Glutamatergic neuron (in vitro differentiated cells): ENCODE results near the gene CDC37. TPM values are rescaled to one million over a fixed set of nuclear protein-coding genes. Genes with fewer than 3 reads are reported as not detected.

Experiments used
- DNase-seq: peaks from one replicate; pipeline ENCODE4 v3.0.0; 2022
- H3K27ac Mint-ChIP-seq: one replicate; pipeline ENCODE4 v1.8.0; 2020; ENCODE audit warnings: mild to moderate bottlenecking, mixed read lengths, inconsistent platforms; ENCODE audit not compliant: unreplicated experiment
- H3K27me3 Mint-ChIP-seq: one replicate; pipeline ENCODE4 v1.8.0; 2020; ENCODE audit warnings: mild to moderate bottlenecking, moderate library complexity, mixed read lengths, inconsistent platforms; ENCODE audit not compliant: unreplicated experiment
- H3K36me3 Mint-ChIP-seq: one replicate; pipeline ENCODE4 v1.8.0; 2020; ENCODE audit warnings: mild to moderate bottlenecking, mixed read lengths, inconsistent platforms; ENCODE audit not compliant: unreplicated experiment
- H3K4me1 Mint-ChIP-seq: one replicate; pipeline ENCODE4 v1.8.0; 2020; ENCODE audit warnings: mild to moderate bottlenecking, low read depth, mixed read lengths, inconsistent platforms; ENCODE audit not compliant: unreplicated experiment
- H3K4me3 Mint-ChIP-seq: one replicate; pipeline ENCODE4 v1.8.0; 2020; ENCODE audit warnings: mild to moderate bottlenecking, mixed read lengths, inconsistent platforms; ENCODE audit not compliant: unreplicated experiment
- H3K9me3 Mint-ChIP-seq: one replicate; pipeline ENCODE4 v1.8.0; 2020; ENCODE audit warnings: mild to moderate bottlenecking, moderate library complexity, mixed read lengths, inconsistent platforms; ENCODE audit not compliant: unreplicated experiment
- CTCF ChIP-seq: fragments of 200-600 bp; sonication (generic); IDR thresholded peaks from one replicate; pipeline ENCODE4 v1.5.0; 2021; ENCODE audit not compliant: partially characterized antibody, unreplicated experiment
- total RNA-seq: library from RNA; stranded (reverse); fragmentation: NEBNext Ultra II Directional; extraction: Animal tissue kit (Norgen Biotek cat#: 25700); gene quantifications from one replicate; pipeline ENCODE4 v1.2.1, GENCODE V29; 2021; ENCODE audit not compliant: unreplicated experiment

CDC37 gene
- total RNA-seq, 1 donor from 2014 or later = 128 TPM

- H3K27ac Mint-ChIP-seq = no peak overlapping the region
- no peak for DNase-seq
- TF ChIP-seq CTCF = no peak
- peaks cover 7% of the 10 kb centered on the region for H3K9me3 Mint-ChIP-seq
- H3K36me3 Mint-ChIP-seq = no peaks in the 10 kb centered on the region
- peaks cover 27% of the 10 kb centered on the region for H3K27me3 Mint-ChIP-seq
- H3K4me3 Mint-ChIP-seq = peak overlapping the region; percentile 68
- no peaks in the 10 kb centered on the region for H3K4me1 Mint-ChIP-seq
These were observed 28.1 kb upstream of the CDC37 start for GRCh38 chr19:10431254-10431942.

- H3K27me3 Mint-ChIP-seq = peaks cover 27% of the 10 kb centered on the region
- peaks cover 7% of the 10 kb centered on the region for H3K9me3 Mint-ChIP-seq
- no peak overlapping the region for H3K27ac Mint-ChIP-seq
- DNase-seq = no peak
- TF ChIP-seq CTCF = no peak
- no peaks in the 10 kb centered on the region for H3K4me1 Mint-ChIP-seq
- peak overlapping the region; percentile 34 for H3K4me3 Mint-ChIP-seq
- H3K36me3 Mint-ChIP-seq = no peaks in the 10 kb centered on the region
These were observed 27.3 kb upstream of the CDC37 start for GRCh38 chr19:10430505-10431253.

- Mint-ChIP-seq H3K4me3 (no peak overlapping the region), H3K36me3 (no peaks in the 10 kb centered on the region), H3K4me1 (no peaks in the 10 kb centered on the region), H3K9me3 (peaks cover 6% of the 10 kb centered on the region), H3K27me3 (peaks cover 30% of the 10 kb centered on the region), H3K27ac (no peak overlapping the region)
- no peak for TF ChIP-seq CTCF
- no peak for DNase-seq
These were observed 25.6 kb upstream of the CDC37 start for GRCh38 chr19:10428996-10429381.

GRCh38 chr19:10427169-10427568 lies 23.8 kb upstream of the CDC37 start:
- no peak for DNase-seq
- no peak overlapping the region for H3K4me3 Mint-ChIP-seq
- H3K4me1 Mint-ChIP-seq = peaks cover 2% of the 10 kb centered on the region
- no peak for TF ChIP-seq CTCF
- H3K36me3 Mint-ChIP-seq = no peaks in the 10 kb centered on the region
- no peak overlapping the region for H3K27ac Mint-ChIP-seq
- H3K27me3 Mint-ChIP-seq = peaks cover 30% of the 10 kb centered on the region
- peaks cover 6% of the 10 kb centered on the region for H3K9me3 Mint-ChIP-seq
